B cell (primary cell): Measurements from ENCODE around the gene PRODH.
"Not testable (repeated sequence)": the region's sequence is repeated elsewhere in the genome, so short reads cannot be mapped to it uniquely, and the experiment has no call there.

Source experiments
- EZH2 ChIP-seq: IDR thresholded peaks from 2 replicates; pipeline ENCODE4 v1.6.1; 2012; ENCODE audit warnings: borderline replicate concordance, low read depth, mild to moderate bottlenecking, moderate library complexity, low read length; ENCODE audit not compliant: insufficient read depth, poor library complexity, severe bottlenecking
- TF ChIP-seq, protein P1 (sequence below): fragments of 200-600 bp; IDR thresholded peaks from one replicate; pipeline ENCODE4 v1.8.0; 2022; ENCODE audit warnings: antibody characterized with exemption, mild to moderate bottlenecking

DNA sequence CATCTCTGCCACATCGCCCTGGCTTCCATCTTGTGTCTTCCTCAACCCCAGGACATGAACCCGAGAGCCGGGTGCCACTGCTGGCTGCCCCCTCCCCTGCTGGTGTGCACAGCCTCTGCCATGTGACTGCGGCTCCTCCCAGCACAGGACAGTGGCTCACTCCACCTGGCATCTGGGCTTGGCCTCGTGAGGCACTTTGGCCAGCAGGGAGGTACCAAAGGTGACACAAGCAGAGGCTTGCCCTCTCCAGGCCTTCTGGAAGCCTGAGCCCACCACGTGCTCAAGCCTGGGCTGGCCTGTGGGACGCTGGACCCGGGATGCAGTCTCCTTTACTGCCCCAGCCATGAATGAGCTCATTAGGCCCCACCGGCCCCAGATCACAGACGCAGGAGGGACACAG is 21.5 kb downstream of the PRODH start:
- TF ChIP-seq, protein P1, sequence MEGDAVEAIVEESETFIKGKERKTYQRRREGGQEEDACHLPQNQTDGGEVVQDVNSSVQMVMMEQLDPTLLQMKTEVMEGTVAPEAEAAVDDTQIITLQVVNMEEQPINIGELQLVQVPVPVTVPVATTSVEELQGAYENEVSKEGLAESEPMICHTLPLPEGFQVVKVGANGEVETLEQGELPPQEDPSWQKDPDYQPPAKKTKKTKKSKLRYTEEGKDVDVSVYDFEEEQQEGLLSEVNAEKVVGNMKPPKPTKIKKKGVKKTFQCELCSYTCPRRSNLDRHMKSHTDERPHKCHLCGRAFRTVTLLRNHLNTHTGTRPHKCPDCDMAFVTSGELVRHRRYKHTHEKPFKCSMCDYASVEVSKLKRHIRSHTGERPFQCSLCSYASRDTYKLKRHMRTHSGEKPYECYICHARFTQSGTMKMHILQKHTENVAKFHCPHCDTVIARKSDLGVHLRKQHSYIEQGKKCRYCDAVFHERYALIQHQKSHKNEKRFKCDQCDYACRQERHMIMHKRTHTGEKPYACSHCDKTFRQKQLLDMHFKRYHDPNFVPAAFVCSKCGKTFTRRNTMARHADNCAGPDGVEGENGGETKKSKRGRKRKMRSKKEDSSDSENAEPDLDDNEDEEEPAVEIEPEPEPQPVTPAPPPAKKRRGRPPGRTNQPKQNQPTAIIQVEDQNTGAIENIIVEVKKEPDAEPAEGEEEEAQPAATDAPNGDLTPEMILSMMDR, result not testable (repeated sequence)
- not testable (repeated sequence) for TF ChIP-seq EZH2
